PFSK-1 (cell line): ENCODE results near the gene ITGAX.

ENCODE experiments used
- FOXP2 ChIP-seq: optimal IDR thresholded peaks from 2 replicates; pipeline ENCODE3; 2011; ENCODE audit warnings: borderline replicate concordance, control low read depth, inconsistent platforms; ENCODE audit not compliant: insufficient read depth; ENCODE audit errors: extremely low read length, extremely low read depth
- REST ChIP-seq, 2 experiments: IDR thresholded peaks; 2 replicates each; pipeline versions ENCODE4 v1.6.1 to v1.8.0; 2011 to 2012; ENCODE audit warnings: low read depth in 2 of 2, low read length in 2 of 2, control low read depth in 1 of 2, inconsistent platforms in 1 of 2, mild to moderate bottlenecking in 1 of 2, moderate library complexity in 1 of 2; ENCODE audit not compliant: insufficient read depth in 1 of 2
- SIN3A ChIP-seq: IDR thresholded peaks from 2 replicates; pipeline ENCODE4 v1.6.1; 2012; ENCODE audit warnings: mild to moderate bottlenecking, low read length, moderate library complexity, borderline replicate concordance; ENCODE audit not compliant: insufficient read depth
- TAF1 ChIP-seq: IDR thresholded peaks from 2 replicates; pipeline ENCODE4 v1.6.1; 2012; ENCODE audit warnings: low read length, control low read depth, borderline replicate concordance; ENCODE audit not compliant: insufficient read depth

GRCh38 chr16:31395647-31396046, 40.7 kb downstream of the ITGAX start:
- TF ChIP-seq SIN3A (no peak), TAF1 (no peak), REST (IDR thresholded peaks at IDR 0.05; ENCODE audit: insufficient read depth in 1 of 2, low read depth in 2 of 2, low read length in 2 of 2) (no peak), FOXP2 (no peak)
